Type B pancreatic cell (in vitro differentiated cells): ENCODE results near the gene TAS2R50. TPM values are rescaled to one million over a fixed set of nuclear protein-coding genes. Genes with fewer than 3 reads are reported as not detected.
A peak's percentile ranks its signal among the peaks of the same experiment; 100 is the strongest.

Experiments used
- DNase-seq: peaks from one replicate; pipeline ENCODE4 v3.0.0; 2021; ENCODE audit warnings: mixed read lengths; ENCODE audit not compliant: unreplicated experiment; ENCODE audit errors: extremely low spot score
- H3K27ac Mint-ChIP-seq: 2 replicates; pipeline ENCODE4 v1.8.0; 2021; ENCODE audit warnings: mild to moderate bottlenecking, mixed read lengths
- H3K27me3 Mint-ChIP-seq: 2 replicates; pipeline ENCODE4 v1.8.0; 2021; ENCODE audit warnings: mixed read lengths
- H3K36me3 Mint-ChIP-seq: 2 replicates; pipeline ENCODE4 v1.8.0; 2021; ENCODE audit warnings: mixed read lengths
- H3K4me1 Mint-ChIP-seq: one replicate; pipeline ENCODE4 v1.8.0; 2021; ENCODE audit warnings: mixed read lengths; ENCODE audit not compliant: unreplicated experiment
- H3K4me3 Mint-ChIP-seq: 2 replicates; pipeline ENCODE4 v1.8.0; 2021; ENCODE audit warnings: mild to moderate bottlenecking, mixed read lengths
- H3K9me3 Mint-ChIP-seq: 2 replicates; pipeline ENCODE4 v1.8.0; 2021; ENCODE audit warnings: mixed read lengths
- CTCF ChIP-seq: fragments of 200-600 bp; sonication (generic); conservative IDR thresholded peaks from 2 replicates; pipeline ENCODE4 v1.5.0; 2021; ENCODE audit warnings: antibody characterized with exemption, mild to moderate bottlenecking
- total RNA-seq: library from RNA; stranded (reverse); gene quantifications from 2 replicates; pipeline ENCODE4 v1.2.1, GENCODE V29; 2021; ENCODE audit warnings: low replicate concordance

The TAS2R50 gene
- total RNA-seq, 1 donor from 2014 or later: 1.8 TPM

GRCh38 chr12:10952645-10953044 lies 34.1 kb downstream of the TAS2R50 start:
- Mint-ChIP-seq H3K4me3 (no peak overlapping the region), H3K27ac (no peak overlapping the region), H3K9me3 (peaks cover 14% of the 10 kb centered on the region), H3K4me1 (no peaks in the 10 kb centered on the region), H3K27me3 (no peaks in the 10 kb centered on the region), H3K36me3 (peaks cover 64% of the 10 kb centered on the region)
- no peak for DNase-seq
- no peak for TF ChIP-seq CTCF

GRCh38 chr12:10943167-10943566 lies 43.5 kb downstream of the TAS2R50 start:
- no peak for DNase-seq
- H3K36me3 Mint-ChIP-seq: peaks cover 38% of the 10 kb centered on the region
- H3K27ac Mint-ChIP-seq: no peak overlapping the region
- H3K4me1 Mint-ChIP-seq: no peaks in the 10 kb centered on the region
- H3K27me3 Mint-ChIP-seq: no peaks in the 10 kb centered on the region
- no peak overlapping the region for H3K4me3 Mint-ChIP-seq
- peaks cover 20% of the 10 kb centered on the region for H3K9me3 Mint-ChIP-seq
- TF ChIP-seq CTCF: no peak

- Mint-ChIP-seq H3K9me3 (peaks cover 10% of the 10 kb centered on the region), H3K27me3 (no peaks in the 10 kb centered on the region), H3K36me3 (peaks cover 29% of the 10 kb centered on the region), H3K27ac (peak overlapping the region; percentile 39), H3K4me3 (no peak overlapping the region), H3K4me1 (no peaks in the 10 kb centered on the region)
- DNase-seq: no peak
- TF ChIP-seq CTCF: no peak
Observed at GRCh38 chr12:10941916-10942607, 44.6 kb downstream of the TAS2R50 start.

GRCh38 chr12:10941369-10941768 lies 45.3 kb downstream of the TAS2R50 start:
- H3K9me3 Mint-ChIP-seq: peaks cover 4% of the 10 kb centered on the region
- H3K27ac Mint-ChIP-seq: no peak overlapping the region
- no peaks in the 10 kb centered on the region for H3K27me3 Mint-ChIP-seq
- H3K4me1 Mint-ChIP-seq: no peaks in the 10 kb centered on the region
- TF ChIP-seq CTCF: no peak
- no peak for DNase-seq
- H3K36me3 Mint-ChIP-seq: peaks cover 22% of the 10 kb centered on the region
- H3K4me3 Mint-ChIP-seq: no peak overlapping the region

GRCh38 chr12:10940389-10940788 lies 46.3 kb downstream of the TAS2R50 start:
- H3K4me3 Mint-ChIP-seq: no peak overlapping the region
- peaks cover 4% of the 10 kb centered on the region for H3K9me3 Mint-ChIP-seq
- H3K27me3 Mint-ChIP-seq: no peaks in the 10 kb centered on the region
- no peak for TF ChIP-seq CTCF
- H3K36me3 Mint-ChIP-seq: peaks cover 21% of the 10 kb centered on the region
- H3K4me1 Mint-ChIP-seq: no peaks in the 10 kb centered on the region
- H3K27ac Mint-ChIP-seq: peak overlapping the region; percentile 12
- no peak for DNase-seq

- Mint-ChIP-seq H3K27me3 (no peaks in the 10 kb centered on the region), H3K4me1 (no peaks in the 10 kb centered on the region), H3K27ac (no peak within 1 kb of the TSS), H3K4me3 (no peak within 1 kb of the TSS), H3K9me3 (no peaks in the 10 kb centered on the region), H3K36me3 (peaks cover 16% of the 10 kb centered on the region)
- TF ChIP-seq CTCF: no peak
- no peak for DNase-seq
Observed at GRCh38 chr12:10939163-10939562, 47.5 kb downstream of the TAS2R50 start, which contains the start of gene TAS2R14. Gene TAS2R14, minus strand, starts transcription at chr12:10939263. Its CDS starts 56 bp downstream, at chr12:10939207.
